ENCODE measurements around the gene PCBP3. TPM values are rescaled to one million over a fixed set of nuclear protein-coding genes. Genes with fewer than 3 reads are reported as not detected.

PCBP3 gene
- polyA plus RNA-seq, 5 donors, result 1.9 to 2.8 (median 2.2) TPM

DNA sequence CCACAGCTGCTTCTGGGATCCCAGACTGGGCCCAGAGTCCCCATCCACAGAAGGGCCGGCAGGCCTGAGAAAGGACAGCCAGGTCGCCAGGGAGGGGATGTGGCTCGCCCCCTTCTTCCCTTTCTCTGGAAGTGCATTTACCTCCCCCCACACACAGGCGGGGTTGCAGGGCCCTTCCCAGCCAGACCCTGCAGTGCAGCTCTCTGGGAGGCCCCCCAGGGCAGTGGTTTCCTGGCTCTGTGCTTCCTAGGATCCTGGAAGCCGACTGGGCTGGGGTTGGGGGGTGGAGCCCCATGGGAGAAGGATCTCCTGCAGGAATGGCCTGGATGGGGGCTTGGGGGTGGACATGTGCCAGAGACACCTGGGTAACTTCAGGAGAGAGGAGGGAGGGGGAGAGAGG lies 333.9 kb downstream of the PCBP3 start:
- DNase-seq, result no peak

DNA sequence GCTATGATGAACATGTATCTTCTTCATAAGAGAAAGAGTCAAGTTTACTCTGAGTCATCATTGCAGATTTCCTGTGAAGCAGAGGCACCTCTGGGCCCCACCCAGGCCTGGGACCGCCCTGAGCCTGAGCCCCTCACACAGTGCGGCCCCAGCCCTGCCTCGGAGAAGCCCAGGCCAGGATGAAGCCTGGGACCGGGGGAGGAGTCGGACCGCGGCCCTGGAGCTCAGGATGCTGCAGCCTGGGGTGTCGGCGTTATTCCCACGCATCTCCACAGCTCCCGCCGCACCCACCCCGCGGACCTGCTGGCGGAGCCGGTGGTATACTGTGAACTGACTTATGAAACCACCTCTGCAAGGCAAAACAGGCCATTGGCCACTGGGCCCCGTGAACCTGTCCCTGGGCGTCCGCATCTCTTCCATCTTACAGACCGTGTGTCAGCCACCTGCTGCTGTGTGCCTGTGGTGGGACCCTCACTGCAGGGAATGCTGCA lies 335.7 kb downstream of the PCBP3 start:
- no peak for DNase-seq

DNA sequence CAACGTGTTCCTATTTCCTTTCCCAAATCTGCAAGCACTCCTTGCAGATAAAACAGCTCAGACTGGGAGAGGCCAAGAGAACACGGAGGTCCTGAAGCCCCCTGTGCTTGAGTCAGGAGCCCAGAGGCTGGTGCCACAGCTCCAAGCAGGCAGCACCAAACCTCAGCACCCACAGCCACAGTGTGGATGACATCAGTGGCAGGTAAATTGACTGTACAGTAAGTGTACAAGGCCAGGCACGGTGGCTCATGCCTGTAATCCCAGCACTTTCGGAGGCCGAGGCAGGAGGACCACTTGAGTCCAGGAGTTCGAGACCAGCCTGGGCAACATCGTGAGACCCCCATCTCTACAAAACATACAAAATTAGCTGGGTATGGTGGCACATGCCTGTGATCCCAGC lies 336.1 kb downstream of the PCBP3 start:
- DNase-seq, result no peak

DNA sequence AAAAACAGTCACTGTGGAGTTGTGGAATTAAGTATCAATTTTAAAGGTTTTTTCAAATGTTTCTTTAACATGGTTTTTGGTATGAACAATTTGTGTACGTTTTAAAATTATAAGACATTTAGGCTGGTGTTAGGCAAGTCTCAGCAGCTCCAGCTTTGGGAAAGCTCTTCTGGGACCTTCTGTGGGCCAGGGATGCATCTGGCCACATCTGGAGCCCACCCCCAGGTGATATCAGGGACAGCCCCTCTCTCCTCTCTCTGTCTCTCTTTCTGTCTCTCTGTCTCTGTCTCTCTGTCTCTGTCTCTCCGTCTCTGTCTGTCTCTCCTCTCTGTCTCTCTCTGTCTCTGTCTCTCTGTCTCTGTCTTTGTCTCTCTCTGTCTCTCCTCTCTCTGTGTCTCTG lies 336.7 kb downstream of the PCBP3 start:
- DNase-seq, result no peak

DNA sequence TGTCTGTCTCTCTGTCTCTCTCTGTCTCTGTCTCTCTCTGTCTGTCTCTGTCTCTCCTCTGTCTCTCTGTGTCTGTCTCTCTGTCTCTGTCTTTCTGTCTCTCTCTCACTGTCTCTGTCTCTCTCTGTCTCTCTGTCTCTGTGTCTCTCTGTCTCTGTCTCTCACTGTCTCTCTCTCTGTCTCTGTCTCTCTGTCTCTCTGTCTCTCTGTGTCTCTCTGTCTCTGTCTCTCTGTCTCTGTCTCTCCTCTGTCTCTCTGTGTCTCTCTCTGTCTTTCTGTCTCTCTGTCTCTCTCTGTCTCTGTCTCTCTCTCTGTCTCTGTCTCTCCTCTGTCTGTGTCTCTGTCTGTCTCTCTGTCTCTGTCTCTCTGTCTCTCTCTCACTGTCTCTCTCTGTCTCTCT lies 337.2 kb downstream of the PCBP3 start:
- no peak for DNase-seq

DNA sequence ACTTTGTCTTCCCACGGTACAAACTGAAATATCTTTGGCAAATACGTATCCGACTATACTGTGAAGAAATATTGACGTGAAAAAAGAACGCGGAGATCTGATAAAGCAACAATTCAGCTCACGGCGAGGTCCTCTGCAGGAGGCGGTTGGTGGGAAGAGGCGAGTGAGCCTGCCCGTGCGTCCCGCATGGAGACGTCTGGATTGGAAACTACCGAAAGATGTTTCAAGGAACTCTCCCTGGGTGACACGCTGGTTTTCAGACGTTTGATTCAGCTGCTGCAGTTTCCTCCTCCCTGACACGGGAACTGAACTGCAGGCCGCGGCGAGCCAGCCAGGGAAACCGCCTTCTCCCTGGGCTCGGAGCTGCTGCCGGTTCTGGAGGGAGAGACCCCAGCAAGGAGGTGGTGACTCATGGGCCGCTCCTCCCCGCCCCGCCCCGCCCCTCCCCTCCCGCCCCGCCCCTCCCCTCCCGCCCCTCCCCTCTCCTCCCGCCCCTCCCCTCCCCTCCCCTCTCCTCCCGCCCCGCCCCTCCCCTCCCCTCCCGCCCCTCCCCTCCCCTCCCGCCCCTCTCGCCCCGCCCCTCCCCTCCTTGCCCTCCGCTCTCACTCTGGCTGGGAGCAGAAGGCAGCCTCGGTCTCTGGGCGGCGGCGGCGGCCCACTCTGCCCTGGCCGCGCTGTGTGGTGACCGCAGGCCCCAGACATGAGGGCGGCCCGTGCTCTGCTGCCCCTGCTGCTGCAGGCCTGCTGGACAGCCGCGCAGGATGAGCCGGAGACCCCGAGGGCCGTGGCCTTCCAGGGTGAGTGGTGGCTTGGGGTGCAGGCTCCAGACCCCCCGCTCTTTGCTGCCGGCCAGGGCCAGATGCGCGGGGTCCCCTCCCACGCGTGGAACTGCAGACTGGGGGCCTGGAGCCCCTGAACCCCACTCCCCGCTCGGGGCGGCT lies 337.9 kb downstream of the PCBP3 start, which contains the start of gene COL6A1:
Gene COL6A1, plus strand, starts transcription at position 620 of the 941 bp plus-strand sequence. Its CDS starts 81 bp downstream, at position 701.
- DNase-seq, result peak; percentile 77 to 85

DNA sequence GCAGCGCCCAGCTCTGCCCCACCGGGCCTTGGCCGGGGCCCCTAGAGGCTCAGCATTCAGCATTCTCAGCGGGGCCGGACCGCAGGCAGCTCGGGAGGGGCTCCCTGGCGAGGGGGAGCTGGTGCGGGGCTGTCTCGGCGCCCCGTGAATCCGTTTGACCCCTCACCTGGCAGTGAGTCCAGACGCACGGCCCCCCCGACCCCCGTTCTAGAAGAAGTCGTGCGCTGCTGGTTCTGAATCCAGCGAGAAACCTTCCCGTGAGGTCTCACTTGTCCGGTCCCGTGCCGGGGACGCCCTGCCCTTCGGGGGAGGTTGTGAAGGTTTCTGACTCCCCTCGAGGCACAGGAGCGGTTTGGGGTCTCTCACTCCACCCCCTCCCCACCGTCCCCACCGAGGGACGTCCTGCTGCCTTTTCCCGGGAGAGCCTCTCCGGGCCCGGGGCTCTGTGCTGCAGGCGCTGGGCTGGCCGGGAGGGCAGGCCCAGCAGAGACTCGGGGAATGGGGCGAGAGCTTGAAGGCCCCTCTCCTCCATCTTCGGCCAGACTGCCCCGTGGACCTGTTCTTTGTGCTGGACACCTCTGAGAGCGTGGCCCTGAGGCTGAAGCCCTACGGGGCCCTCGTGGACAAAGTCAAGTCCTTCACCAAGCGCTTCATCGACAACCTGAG lies 338.7 kb downstream of the PCBP3 start:
- no peak for DNase-seq

DNA sequence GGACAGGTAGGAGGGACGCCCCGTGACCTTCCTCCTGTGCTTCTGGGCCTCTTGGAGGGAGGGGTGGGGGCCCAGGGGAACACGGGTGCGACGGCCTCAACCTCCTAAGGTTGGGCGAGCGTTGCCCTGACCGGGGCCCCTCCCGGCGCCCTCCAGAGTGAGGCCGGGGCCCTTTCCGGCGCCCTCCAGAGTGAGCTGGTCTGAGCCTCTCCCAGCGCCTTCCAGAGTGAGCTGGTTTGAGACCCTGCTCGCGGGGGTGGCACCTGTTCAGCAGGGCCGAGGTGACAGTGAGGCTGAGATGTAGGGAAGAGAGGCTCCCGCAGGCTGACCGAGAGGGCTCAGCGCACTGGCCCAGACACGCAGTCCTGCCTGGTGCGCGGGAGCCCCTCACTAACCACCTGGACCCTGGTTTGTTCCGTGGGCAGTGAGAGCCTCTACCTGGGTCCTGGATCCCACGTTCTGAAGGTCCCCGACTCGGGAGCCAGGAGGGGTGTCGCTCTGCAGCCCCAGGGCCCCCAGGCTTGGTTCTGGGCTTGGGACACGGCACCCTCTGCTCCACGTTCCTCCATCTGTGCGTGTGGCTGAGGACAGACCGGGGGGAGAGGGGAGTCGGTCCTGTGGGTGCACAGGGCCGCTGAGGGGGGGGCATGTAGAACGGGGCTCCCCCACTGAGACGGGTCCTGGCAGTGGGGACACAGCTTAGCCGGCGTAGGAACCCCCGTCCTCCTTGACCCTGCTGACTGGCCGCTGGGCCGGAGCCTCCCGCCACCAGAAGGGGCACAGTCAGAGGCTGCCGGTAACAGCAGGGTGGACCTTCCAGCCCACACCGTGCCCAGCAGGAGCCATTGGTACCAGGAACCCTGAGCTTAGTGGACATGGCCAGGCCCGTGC lies 339.5 kb downstream of the PCBP3 start:
- no peak for DNase-seq

DNA sequence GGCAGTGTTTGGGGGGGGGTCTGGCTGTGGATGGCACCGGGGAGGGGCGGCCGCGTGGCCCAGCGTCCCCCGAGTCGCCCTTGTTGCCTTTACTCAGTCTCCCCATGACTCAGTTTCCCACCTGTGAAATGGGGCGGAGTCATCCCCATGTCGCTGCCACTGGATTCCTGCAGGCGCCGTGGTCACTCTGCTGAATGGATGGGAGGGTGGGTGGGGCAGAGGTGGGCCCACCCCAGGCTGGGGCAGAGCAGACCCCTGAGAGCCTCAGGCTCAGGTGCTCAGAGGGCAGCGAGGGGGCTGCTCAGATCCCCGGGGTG lies 340.1 kb downstream of the PCBP3 start:
- DNase-seq, result no peak

DNA sequence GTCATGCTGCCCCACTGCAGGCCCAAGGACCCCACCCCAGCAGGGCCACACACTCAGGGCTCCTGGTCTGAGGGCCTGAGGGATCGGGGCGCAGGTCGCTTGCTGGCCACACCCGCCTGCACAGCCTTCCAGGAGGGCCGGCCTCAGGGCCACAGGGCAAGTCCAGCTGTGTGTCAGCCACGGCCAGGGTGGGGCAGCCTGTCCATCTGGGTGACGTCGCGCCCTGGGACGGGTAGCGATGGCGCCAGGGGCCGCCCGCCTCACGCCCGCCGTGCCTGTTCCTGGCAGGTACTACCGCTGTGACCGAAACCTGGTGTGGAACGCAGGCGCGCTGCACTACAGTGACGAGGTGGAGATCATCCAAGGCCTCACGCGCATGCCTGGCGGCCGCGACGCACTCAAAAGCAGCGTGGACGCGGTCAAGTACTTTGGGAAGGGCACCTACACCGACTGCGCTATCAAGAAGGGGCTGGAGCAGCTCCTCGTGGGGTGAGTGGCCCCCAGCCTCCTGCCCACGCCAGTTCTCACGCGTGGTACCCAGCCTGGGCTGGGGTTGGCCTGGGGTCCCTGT lies 340.5 kb downstream of the PCBP3 start:
- no peak for DNase-seq

DNA sequence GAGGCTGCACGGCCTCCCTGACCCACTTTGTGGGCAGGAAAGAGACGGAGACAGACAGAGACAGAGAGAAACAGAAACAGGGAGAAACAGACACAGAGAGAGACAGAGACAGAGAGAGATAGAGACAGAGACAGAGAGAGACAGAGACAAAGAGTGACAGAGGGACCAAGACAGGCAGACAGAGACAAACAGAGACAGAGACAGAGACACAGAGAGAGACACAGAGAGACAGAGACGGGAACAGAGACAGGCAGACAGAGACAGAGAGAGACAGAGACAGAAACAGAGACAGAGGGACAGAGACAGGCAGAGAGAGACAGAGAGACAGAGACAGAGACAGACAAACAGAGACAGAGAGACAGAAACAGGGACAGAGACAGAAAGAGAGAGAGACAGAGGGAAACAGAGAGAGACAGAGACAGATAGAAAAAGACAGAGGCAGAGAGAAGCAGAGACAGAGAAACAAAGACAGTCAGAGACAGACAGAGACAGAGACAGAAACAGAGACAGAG lies 341.1 kb downstream of the PCBP3 start:
- DNase-seq, result no peak

DNA sequence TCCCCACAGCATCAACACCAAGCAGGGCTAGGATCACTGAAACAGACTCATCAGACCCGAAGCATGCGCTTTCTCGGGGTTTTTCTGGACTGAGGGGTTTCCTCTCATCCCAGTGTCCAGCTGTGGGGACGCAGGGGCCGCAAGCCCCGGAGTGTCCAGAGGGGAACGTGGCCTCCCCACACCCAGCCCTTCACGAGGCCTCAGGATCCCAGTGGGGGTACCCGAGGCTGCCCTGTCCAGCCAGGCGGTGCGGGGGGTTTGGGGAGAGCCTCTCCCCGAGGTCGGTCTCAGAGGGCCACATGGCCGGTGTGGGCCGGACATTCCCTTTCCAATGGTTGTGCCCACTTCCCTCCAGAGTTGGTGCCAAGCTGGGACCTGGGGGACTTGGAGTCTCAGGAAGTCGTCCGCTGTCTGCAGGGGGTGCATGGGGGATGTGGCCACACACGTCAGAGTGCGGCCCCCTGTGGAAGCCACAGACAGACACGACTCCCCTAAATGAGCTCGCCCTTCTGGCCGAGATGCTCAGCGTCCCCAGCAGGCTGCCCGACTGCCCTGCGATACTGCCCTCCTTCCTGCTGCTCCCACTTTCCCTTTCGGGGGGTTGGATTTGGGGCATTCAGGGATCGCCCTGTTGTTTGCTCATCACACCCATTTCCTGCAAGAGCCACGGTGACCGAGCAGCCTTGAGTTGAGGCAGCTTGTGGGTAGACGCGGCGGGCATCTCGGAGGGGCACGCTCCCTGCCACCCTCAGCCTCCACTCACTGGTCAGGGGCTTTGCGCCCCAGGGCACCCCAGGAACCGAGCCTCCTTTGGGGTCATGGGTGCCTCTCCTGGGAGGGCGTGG lies 342.2 kb downstream of the PCBP3 start:
- DNase-seq, result no peak

DNA sequence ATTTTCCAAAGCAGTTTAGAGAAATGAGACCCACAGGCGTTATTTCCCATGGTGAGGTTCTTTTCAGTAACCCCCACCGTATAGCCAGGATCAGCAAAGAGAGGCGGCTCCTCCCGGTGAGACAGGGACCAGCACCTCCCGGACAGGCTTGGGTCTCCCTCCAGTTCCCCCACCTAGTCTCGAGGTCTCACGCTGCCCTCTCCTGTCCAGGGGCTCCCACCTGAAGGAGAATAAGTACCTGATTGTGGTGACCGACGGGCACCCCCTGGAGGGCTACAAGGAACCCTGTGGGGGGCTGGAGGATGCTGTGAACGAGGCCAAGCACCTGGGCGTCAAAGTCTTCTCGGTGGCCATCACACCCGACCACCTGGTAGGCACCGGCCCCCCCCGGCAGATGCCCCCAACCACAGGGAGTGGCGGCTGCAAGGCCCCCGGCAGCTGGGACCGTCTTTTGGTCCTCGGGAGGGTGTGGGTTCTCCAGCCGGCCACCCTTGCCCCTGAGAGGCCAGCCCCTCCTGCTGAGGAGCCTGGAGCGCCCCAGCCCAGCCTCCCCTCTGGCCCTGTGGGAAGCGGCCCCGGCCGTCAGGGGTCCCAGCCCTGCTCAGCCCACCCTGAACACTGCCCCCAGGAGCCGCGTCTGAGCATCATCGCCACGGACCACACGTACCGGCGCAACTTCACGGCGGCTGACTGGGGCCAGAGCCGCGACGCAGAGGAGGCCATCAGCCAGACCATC lies 343.0 kb downstream of the PCBP3 start:
- no peak for DNase-seq

DNA sequence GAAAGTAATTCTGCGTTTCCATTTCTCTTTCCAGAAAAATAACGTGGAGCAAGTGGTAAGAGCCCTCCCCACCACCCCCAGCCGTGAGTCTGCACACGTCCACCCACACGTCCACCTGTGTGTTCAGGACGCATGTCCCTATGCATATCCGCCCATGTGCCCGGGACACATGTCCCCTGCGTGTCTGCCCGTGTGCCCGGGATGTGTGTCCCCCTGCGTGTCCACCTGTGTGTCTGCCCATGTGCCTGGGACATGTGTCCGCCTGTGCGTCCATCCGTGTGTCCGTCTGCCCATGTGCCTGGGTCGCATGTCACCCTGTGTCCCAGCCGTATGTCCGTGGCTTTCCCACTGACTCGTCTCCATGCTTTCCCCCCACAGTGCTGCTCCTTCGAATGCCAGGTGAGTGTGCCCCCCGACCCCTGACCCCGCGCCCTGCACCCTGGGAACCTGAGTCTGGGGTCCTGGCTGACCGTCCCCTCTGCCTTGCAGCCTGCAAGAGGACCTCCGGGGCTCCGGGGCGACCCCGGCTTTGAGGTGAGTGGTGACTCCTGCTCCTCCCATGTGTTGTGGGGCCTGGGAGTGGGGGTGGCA lies 343.7 kb downstream of the PCBP3 start:
- DNase-seq, result no peak

DNA sequence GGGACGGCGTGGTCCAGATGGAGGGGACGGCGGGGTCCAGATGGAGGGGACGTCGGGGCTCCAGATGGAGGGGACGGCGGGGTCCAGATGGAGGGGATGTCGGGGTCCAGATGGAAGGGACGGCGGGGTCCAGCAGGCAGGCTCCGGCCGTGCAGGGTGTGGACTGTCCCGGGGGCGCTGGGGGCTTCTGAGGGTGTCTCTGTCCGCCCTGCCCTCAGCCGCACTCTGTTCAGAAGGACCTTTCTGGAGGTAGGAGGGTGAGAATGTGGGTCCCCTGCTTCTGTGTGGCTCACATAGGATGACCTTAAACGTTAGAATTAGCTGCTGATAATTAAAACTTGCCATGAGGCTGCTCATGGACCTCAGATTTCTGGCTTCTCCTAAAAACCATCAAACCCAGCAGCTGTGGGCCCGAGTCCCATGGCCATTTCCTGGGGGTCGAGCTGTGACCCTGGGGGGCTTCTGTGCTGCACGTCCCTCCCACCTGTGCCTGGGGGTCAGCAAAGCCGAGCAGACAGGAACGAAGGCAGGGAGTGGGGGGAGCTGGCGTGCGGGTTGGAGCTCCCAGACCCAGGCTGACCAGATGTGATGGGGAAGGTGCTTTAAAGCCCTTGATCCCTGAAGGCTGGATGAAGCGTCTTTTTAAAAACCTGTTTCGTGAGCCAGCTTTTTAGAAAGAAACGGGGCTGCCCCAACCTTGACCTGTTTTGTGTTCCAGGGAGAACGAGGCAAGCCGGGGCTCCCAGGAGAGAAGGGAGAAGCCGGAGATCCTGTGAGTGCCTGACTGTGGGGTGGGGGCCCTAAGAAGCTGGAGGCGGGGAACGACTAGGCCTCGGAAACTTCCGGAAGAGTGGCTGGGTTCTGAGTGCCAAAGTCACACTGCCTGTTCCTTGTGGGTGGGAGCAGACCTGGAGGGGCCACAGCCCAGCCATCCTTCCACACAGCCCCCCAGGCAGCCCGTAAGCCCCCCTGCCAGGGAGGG lies 345.1 kb downstream of the PCBP3 start:
- DNase-seq, result no peak

DNA sequence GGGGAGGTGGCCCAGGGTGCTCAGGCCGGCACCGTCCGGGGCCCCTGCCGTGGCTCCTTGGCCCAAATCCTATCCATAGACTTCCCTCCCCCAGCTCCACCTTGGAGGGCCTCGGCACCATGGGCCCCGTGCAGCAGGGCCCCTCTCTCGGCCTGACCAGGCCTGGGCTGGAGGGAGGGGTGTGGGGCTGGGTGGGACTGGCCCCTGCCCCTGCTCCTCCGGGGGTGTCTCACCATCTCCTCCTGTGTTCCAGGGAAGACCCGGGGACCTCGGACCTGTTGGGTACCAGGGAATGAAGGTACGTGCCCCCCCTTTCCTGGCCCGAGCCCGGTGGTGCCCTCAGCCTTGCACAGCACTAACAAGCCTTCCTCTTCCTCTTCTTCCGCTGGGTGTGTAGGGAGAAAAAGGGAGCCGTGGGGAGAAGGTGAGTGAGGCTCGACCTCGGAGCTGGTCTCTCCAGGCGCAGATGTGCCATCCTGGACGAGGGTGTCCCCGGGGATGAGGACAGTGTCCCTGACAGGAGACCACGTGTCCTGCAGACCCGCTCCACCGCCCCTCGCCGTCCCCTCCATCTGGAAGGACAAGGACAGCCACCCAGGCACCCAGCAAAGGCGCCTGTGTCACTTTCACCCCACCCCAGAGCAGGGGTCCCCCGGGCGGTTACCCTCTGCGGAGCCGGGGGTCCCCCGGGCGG lies 346.0 kb downstream of the PCBP3 start:
- no peak for DNase-seq

DNA sequence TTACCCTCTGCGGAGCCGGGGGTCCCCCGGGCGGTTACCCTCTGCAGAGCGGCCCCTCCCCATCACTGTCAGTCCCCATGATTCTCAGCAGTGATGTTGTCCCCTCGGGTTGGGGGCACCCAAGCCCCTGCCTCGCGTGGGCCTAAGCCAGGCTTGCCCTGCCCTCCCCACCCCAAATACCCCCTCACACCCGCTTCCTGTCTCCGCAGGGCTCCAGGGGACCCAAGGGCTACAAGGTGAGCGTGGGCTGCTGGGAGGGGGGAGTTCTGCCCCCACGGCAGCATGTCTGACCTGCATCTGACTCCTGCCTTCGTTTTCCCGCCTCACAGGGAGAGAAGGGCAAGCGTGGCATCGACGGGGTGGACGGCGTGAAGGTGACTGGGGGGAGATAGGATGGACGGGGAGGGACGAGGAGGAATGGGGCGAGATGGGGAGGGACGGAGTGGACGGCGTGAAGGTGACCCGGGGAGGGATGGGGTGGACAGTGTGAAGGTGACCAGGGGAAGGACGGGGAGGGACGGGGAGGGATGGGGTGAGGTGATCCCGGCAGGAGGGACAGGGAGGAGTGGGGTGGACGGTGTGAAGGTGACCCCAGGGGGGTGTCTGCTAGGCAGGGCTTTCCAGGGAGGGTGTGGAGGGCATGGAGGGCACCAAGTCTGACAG lies 346.7 kb downstream of the PCBP3 start:
- DNase-seq, result no peak
